Activated B cell treated with CpG ODN at 0.5 μM for 24 hours (primary cell): Measurements from ENCODE around the gene PSENEN. TPM values are rescaled to one million over a fixed set of nuclear protein-coding genes. Genes with fewer than 3 reads are reported as not detected.

Source experiments
- ATAC-seq: fragments of 200-7000 bp; cut with Tn5 transposase; one replicate; pipeline ENCODE4 v1.10.0; 2021; ENCODE audit warnings: low read depth, mild to moderate bottlenecking, moderate library complexity
- CTCF ChIA-PET: fragments of 350-600 bp; sonication (Branson Sonifier 250); formaldehyde crosslinking; loops from one replicate; lab custom pipeline; 2021; ENCODE audit warnings: antibody characterized with exemption; lab: Charles Lee
- POLR2A ChIA-PET: fragments of 350-600 bp; sonication (Branson Sonifier 250); formaldehyde crosslinking; loops from one replicate; lab custom pipeline; 2021; ENCODE audit warnings: antibody characterized with exemption; lab: Charles Lee
- DNase-seq: peaks from one replicate; pipeline ENCODE4 v3.0.0; 2022
- H3K27ac Mint-ChIP-seq: one replicate; pipeline ENCODE4 v1.8.0; 2020; ENCODE audit warnings: mixed read lengths
- H3K27me3 Mint-ChIP-seq: one replicate; pipeline ENCODE4 v1.8.0; 2021; ENCODE audit warnings: mixed read lengths
- H3K36me3 Mint-ChIP-seq: one replicate; pipeline ENCODE4 v1.8.0; 2021; ENCODE audit warnings: low read depth, mixed read lengths
- H3K4me1 Mint-ChIP-seq: one replicate; pipeline ENCODE4 v1.8.0; 2021; ENCODE audit warnings: mixed read lengths
- H3K4me3 Mint-ChIP-seq: one replicate; pipeline ENCODE4 v1.8.0; 2020; ENCODE audit warnings: mild to moderate bottlenecking, mixed read lengths
- H3K9me3 Mint-ChIP-seq: one replicate; pipeline ENCODE4 v1.8.0; 2020; ENCODE audit warnings: mixed read lengths
- intact Hi-C: fragments of 100-400 bp; cut with micrococcal nuclease; formaldehyde crosslinking; loops from one replicate; pipeline ENCODE4 v1.15.1; 2024
- total RNA-seq: library from RNA; stranded (reverse); gene quantifications from 2 replicates; pipeline ENCODE4 v1.2.3, GENCODE V29; 2022
- TF ChIP-seq, protein P1 (sequence below): fragments of 200-600 bp; IDR thresholded peaks from one replicate; pipeline ENCODE4 v1.8.0; 2022; ENCODE audit warnings: antibody characterized with exemption, mild to moderate bottlenecking

The PSENEN gene, protein sequence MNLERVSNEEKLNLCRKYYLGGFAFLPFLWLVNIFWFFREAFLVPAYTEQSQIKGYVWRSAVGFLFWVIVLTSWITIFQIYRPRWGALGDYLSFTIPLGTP
- total RNA-seq: 45.0 and 45.6 TPM in 2 replicates

DNA sequence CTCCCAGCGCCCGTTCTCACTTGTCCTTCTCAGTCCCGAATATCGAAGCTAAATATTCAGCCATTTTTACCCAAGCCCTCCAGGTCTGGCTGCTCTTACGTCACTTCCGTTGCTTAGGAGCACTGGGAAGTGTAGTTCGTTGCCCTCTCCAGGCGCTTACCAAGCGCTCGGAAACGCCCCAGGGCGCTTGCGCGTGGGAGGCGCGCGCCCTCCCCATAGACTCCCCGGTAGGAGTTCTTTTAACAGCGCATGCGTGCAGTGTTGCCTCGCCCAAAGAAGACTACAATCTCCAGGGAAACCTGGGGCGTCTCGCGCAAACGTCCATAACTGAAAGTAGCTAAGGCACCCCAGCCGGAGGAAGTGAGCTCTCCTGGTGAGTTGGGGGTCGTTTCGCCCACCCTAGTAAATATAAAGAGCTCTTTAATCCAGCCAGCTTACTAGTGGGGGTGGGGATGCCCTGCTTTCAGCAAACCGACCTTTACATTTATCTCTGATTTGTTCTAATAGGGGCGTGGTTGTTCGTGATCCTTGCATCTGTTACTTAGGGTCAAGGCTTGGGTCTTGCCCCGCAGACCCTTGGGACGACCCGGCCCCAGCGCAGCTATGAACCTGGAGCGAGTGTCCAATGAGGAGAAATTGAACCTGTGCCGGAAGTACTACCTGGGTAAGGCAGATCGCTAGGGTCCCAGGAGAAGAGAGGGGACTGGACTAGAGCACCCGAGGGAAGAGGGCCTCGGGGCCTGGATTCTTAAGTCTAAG lies at the start of gene PSENEN, which contains the start of gene U2AF1L4:
PSENEN (plus strand) TSS at position 324 of the 759 bp plus-strand sequence; CDS start at position 604, 280 bp downstream.
U2AF1L4 (minus strand) TSS at position 91 of the 759 bp plus-strand sequence; CDS start at position 64, 27 bp downstream.
- intact Hi-C loops: loop anchor here (1.0 to 10.0 kb wide), 7 partner anchors 29 to 1569 kb away; partner anchors contain the start of genes HAUS5, OVOL3, POLR2I and SDHAF1
- DNase-seq (peak; percentile 89), ATAC-seq (peak; percentile 41)
- Mint-ChIP-seq H3K27ac (peak within 1 kb of the TSS; percentile 99), H3K27me3 (no peaks in the 10 kb centered on the region), H3K4me3 (peak within 1 kb of the TSS; percentile 92), H3K36me3 (peaks cover 32% of the 10 kb centered on the region), H3K4me1 (peaks cover 69% of the 10 kb centered on the region), H3K9me3 (no peaks in the 10 kb centered on the region)
- ChIA-PET POLR2A (interaction anchor here (0.6 to 5.2 kb wide), 24 partner anchors 12 to 1155 kb away, joined by 3 to 69 read pairs (median 4); partner anchors contain the start of genes COX6B1, HSPB6, NFKBID and POLR2I), CTCF (interaction anchor here (1.0 to 1.6 kb wide), 2 partner anchors 11 to 51 kb away, joined by 3 to 4 read pairs; no protein-coding TSS in a partner anchor)
- TF ChIP-seq, protein P1, sequence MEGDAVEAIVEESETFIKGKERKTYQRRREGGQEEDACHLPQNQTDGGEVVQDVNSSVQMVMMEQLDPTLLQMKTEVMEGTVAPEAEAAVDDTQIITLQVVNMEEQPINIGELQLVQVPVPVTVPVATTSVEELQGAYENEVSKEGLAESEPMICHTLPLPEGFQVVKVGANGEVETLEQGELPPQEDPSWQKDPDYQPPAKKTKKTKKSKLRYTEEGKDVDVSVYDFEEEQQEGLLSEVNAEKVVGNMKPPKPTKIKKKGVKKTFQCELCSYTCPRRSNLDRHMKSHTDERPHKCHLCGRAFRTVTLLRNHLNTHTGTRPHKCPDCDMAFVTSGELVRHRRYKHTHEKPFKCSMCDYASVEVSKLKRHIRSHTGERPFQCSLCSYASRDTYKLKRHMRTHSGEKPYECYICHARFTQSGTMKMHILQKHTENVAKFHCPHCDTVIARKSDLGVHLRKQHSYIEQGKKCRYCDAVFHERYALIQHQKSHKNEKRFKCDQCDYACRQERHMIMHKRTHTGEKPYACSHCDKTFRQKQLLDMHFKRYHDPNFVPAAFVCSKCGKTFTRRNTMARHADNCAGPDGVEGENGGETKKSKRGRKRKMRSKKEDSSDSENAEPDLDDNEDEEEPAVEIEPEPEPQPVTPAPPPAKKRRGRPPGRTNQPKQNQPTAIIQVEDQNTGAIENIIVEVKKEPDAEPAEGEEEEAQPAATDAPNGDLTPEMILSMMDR: no peak

DNA sequence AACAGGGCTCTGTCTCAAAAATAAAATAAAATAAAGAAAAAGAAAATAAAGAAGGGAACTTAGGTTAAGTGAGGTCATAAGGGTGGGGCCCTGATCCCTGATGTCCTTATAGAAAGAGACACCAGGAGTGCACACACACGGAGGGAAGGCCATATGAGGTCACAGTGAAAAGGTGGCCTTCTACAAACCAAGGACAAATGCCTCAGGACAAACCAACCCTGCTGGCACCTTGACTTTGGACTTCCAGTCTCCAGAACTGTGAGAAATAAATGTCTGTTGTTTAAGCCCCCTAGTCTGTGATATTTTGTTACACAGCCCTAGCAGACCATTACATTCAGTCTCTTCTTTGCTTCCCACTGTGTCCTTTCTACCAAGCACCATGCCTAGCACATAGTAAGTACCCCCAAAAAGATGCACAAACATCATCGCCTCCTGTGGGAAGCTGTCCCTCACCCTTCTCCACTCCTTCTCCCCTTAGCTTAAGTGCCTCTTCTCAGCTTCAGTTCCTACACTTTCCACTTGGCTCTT lies 49.5 kb upstream of the PSENEN start:
- ATAC-seq (no peak), DNase-seq (no peak)
- CTCF ChIA-PET: interaction anchor here (0.7 to 5.0 kb wide), 3 partner anchors 11 to 45 kb away, joined by 3 to 57 read pairs (median 5); no protein-coding TSS in a partner anchor
- Mint-ChIP-seq H3K4me3 (no peak overlapping the region), H3K4me1 (peaks cover 3% of the 10 kb centered on the region), H3K9me3 (no peaks in the 10 kb centered on the region), H3K27ac (no peak overlapping the region), H3K27me3 (no peaks in the 10 kb centered on the region), H3K36me3 (no peaks in the 10 kb centered on the region)
- TF ChIP-seq, protein P1: no peak
- POLR2A ChIA-PET: interaction anchor here (0.6 to 10.7 kb wide), 2 partner anchors 18 to 204 kb away, joined by 3 to 238 read pairs; partner anchors contain the start of gene NFKBID
- intact Hi-C loops: no loop called here

DNA sequence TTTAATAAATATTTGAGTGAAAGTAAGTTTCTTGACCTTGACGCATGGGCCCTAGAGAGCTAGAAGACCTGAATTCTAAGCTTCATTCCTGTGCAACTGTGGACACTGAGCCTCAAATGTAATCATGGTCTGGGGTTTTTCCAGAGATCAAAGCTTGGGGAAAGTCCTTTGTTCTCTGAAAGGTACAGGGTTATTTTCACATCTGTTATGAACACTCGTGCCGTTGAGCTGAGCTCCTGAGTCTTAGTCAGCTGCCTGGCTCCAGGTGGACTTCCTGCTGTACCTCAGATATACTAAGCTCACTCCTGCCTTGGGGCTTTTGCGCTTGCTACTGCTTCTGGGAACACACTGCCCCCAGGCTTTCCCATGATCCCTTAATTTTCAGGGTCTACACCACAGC lies 48.6 kb upstream of the PSENEN start:
- POLR2A ChIA-PET: interaction anchor here (10.7 kb wide), 1 partner anchor 17 kb away, joined by 238 read pairs; no protein-coding TSS in a partner anchor
- no peak overlapping the region for H3K27ac Mint-ChIP-seq
- DNase-seq: no peak
- peaks cover 3% of the 10 kb centered on the region for H3K4me1 Mint-ChIP-seq
- ATAC-seq: no peak
- H3K27me3 Mint-ChIP-seq: no peaks in the 10 kb centered on the region
- H3K4me3 Mint-ChIP-seq: no peak overlapping the region
- CTCF ChIA-PET: interaction anchor here (1.0 to 5.0 kb wide), 2 partner anchors 17 to 184 kb away, joined by 3 to 57 read pairs; no protein-coding TSS in a partner anchor
- TF ChIP-seq, protein P1: no peak
- intact Hi-C loops: no loop called here
- H3K36me3 Mint-ChIP-seq: no peaks in the 10 kb centered on the region
- no peaks in the 10 kb centered on the region for H3K9me3 Mint-ChIP-seq

DNA sequence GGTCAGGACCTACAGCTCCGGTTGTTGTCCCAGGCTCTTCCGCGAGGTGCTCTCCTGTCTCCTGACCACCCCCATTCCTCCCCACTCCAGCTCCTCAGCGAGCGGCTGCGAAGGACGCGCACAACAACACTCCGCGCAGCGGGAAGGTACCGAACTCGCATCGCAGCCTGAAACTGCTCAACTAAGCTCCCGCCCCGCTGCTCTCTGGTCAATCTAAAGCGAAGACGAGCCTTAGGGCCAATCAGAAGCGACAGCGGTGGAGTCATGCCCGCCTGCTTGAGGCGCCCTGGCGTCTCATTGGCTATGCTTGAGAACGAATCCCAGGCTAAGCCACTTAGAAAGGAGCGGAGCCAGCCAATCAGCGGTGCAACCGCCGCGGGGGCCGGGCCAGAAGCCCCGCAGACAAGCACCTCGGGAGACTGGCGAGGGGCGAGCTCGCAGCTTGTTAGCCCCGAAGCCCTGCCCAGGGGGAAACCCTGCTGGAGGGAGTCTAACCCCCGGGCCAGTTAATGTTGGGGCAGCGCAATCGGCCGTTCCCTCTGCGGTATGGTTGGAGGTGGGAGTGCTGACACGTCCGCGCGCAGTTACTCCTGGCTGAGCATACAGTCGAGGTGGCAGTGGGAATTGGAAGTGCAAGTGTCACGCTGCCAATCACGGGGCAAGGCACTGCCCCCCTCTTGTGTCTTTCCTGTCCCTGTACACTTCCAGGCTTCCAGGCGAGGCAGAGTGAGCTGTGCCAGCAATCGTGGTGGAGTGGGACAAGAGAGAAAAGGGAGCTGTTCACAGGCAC lies 43.0 kb upstream of the PSENEN start:
- Mint-ChIP-seq H3K9me3 (no peaks in the 10 kb centered on the region), H3K27me3 (no peaks in the 10 kb centered on the region), H3K4me1 (peaks cover 7% of the 10 kb centered on the region), H3K27ac (peak overlapping the region; percentile 96), H3K36me3 (peaks cover 2% of the 10 kb centered on the region), H3K4me3 (peak overlapping the region; percentile 98)
- POLR2A ChIA-PET: interaction anchor here (0.7 to 10.7 kb wide), 14 partner anchors 10 to 229 kb away, joined by 3 to 238 read pairs (median 6); partner anchors contain the start of genes COX6B1, HSPB6, IGFLR1 and LIN37
- DNase-seq: peak; percentile 82
- intact Hi-C loops: loop anchor here (1.0 to 2.0 kb wide), 5 partner anchors 9 to 352 kb away; partner anchors contain the start of genes RBM42, THAP8 and WDR62
- CTCF ChIA-PET: interaction anchor here (0.6 to 2.2 kb wide), 3 partner anchors 8 to 14 kb away, joined by 3 to 6 read pairs (median 4); no protein-coding TSS in a partner anchor
- TF ChIP-seq, protein P1: no peak
- peak; percentile 99 for ATAC-seq
